NCI-H2107 (cell line): ENCODE results near the gene KATNB1.
"Not testable (repeated sequence)": the region's sequence is repeated elsewhere in the genome, so short reads cannot be mapped to it uniquely, and the experiment has no call there.

ENCODE experiments used
- DNase-seq: peaks from one replicate; lab custom pipeline; 2025; lab: John Stamatoyannopoulos, UW

KATNB1 gene

DNA sequence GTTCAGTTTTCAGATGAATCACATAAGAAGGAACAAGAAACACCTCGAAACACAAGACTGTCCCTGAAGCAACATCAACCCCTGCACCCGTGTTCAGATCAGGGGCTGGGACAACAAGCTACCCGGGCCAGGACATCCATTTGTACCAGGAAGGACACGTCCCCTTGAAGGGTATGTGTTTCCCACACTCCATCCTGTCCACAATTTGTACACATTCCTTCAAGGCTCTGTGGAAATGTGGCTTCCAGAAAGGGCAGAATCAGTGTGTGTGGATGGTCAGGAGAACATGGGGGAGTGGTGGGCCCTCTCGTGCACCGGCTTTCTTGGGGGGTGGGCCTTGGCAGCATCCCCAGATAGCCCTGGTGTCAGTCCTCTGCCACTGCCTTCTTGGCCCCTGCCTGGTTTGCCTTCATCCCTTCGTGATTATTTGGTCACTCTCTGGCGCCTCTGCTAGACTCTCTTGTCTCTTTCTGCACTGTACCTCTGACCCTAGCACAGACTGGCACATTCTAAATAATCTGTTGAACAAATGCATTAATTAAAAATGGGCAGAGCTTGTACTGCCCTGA is 56.4 kb downstream of the KATNB1 start:
- no peak for DNase-seq

DNA sequence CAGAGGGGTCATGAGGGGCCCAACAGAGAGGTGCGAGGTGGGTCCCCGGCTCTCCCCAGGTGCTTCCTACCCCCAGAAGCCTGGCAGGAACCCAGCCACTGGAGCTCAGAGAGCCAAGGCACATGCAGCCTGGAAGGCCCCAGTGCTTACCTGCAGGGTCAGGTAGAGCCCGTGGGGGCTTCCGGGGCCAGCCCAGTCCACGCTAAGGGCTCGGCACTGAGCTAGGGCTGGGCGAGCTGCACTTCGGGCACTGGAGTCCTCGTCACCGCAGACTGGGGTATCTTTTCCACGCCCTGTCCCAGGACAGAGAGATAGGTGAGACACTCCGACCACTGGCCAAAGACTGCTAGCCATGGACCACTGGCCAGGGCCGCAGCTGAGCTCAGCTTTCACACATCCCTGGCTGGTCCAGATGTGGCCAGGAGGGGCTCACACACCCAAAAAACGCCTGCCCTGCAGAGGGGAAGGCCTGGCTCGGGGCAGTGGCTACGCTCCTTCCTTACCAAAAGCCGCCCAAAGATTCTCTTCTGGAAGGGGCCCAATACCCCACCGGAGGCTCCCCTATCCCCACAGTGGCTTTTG is 59.4 kb downstream of the KATNB1 start:
- DNase-seq = no peak

DNA sequence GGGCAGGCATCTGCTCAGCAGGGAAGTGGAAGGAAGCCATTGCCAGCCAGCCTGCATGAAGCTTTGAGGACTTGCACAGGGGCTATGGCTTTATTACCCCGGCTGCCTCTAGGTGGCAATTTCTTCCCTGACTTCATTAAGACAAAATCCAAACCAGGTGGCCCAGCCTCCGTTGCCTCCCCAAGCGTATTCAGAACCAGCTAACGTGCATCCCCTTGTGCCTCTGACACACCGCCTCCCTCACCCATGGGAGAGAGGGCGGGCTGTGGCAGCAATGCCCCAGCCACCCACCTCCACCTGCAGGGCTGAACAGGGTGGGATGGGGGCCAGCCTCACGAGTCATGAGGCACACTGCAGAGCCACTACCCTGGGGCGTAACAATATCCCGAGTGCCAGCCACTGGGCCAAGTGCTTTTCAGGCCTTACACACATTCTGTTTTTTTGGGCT is 59.9 kb downstream of the KATNB1 start:
- DNase-seq = peak; percentile 81

DNA sequence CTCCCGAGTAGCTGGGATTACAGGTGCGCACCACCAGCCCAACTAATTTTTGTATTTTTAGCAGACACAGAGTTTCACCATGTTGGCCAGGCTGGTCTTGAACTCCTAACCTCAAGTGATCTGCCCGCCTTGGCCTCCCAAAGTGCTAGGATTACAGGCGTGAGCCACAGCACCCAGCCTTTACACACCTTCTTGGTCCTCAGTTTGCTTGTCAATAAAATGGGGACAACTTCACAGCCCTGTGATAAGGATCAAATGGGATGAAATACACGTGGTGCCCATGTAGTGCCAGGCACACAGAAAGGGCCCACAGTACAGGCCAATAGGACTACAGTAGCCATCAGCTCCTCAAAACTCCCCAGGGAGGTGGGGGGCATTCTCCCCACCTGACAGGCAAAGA is 60.4 kb downstream of the KATNB1 start:
- not testable (repeated sequence) for DNase-seq

DNA sequence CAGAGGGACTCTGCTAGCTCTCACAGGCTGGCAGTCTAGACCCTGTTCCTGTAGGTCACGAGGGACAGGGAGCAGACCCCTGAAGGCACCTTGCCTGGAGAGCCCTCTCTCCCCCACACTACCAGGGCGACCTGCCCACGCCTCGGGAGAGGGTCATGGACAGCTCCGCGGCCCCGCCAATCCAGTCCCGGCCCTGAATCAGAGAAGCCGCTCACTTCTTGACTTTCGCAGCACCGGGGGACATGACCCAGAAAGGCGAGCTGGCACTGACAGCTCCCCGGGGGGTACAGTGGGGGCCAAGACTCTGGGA is 61.6 kb downstream of the KATNB1 start:
- DNase-seq = no peak

DNA sequence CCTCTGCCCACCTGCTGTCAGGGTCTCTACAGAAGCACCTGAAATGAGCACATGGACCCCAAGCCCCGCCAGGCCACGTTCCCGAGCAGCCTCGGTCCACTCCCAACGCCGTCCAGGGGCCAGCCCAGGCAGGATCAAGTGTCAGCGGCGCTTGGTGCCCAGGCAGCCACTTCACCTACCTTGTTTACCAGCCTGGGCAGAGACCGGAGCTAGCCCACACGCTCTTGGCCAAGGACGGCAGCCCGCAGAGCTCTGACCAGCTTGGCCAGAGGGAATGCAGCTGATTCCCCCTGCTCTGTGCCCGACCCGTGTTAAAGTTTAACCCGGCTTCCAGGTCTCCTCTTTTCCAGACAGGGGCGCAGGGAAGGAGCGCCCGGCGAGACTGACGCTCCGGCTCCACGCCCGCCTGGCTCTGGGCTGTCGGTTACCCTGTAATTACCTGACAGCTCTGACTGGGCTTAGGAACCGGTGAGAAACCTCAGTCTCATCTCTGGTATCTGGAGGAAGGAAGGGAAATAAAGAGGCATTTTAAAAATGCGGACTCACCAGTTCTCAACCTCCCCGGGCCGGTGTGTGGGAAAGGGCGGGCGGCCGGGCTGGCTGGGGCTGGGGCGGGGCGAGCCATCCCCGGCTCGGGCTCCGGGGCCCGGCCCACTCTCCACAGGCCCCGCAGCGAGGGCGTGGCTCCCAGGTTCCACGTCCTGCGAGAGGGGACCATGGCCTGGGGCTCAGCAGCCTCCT is 62.1 kb downstream of the KATNB1 start:
- no peak for DNase-seq

DNA sequence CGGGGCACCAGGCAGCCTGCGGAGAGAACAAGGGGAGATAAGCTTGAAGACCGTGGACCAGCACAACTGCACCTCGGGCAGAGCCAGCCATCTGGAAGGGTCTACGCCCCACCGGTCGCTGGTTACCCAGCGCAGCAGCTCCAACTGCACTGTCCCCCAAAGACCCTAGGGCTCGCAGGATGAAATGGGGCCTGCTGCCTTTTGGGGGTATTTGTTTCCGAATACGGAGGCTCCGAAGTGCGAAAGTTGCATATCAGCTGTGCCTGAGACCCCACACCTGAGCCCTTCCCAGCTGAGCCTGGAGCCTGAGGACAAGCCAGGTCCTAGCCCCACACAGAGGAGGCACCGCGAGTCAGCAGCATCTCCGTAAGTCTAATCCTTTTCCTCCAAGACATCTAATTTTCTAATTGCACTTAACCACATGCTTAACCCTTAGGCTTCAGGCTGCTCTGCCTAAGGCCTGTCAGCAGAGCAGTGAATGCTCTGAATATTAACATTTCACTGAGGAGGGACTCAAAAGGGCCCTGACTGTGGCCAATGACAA is 62.8 kb downstream of the KATNB1 start:
- no peak for DNase-seq

DNA sequence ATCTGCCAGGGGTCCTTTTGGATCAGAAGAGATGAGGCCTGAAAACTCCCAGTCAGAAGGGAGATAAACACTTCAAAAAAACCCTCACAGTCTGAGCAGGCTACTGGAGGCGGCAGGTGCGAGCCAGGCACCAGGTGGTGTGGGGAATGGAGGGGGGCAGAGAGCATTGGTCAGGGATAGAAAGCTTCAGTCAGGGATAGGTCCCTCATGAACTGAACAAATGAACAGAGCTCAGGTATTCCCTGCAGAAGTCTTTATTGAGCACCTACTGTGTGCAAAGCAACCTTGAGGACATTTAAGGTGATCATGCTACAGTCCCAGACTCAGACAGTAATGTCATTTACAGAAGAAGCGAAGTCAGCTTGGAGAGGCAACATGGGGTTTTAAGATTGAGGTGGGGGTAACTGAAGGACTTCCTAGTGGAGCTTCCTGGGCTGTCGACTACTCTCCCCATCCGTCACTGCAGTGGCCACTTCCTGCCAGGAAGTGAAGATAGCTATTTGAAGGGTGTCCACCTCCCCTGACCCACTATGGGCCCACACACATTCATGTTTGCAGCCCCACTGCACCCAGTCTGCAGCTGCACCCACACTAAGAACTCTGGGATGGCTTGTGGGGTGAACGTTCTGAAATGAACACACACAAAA is 63.5 kb downstream of the KATNB1 start:
- DNase-seq = peak; percentile 50

DNA sequence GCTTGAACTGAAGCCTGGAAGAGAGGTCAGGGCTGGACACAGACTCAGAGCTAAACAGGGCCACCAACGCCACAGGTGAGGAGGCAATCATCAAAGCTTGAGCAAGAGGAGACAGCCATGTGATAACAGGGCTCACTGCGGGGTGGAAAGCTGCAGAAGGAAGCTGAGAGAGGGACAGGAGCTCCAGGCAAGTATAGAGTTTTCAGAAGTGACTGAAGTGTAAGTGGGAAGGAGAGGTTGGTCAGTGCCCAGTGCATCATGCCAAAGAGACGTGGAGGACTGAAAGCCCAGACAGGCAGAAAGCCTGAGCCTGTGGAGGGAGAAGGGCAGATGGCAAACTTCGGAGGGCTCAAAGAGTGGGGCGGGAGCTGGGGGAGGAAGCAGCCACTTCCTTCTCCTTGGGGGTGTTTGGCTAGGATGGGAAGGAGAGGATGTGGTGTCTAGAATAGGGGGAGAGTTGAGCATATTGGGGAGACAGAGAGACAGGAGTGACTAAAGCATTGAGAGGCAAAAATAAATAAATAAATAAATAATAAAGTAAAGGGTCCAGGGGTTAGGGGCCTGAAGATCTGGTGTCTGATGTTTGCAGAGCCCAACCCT is 64.1 kb downstream of the KATNB1 start:
- DNase-seq = no peak

DNA sequence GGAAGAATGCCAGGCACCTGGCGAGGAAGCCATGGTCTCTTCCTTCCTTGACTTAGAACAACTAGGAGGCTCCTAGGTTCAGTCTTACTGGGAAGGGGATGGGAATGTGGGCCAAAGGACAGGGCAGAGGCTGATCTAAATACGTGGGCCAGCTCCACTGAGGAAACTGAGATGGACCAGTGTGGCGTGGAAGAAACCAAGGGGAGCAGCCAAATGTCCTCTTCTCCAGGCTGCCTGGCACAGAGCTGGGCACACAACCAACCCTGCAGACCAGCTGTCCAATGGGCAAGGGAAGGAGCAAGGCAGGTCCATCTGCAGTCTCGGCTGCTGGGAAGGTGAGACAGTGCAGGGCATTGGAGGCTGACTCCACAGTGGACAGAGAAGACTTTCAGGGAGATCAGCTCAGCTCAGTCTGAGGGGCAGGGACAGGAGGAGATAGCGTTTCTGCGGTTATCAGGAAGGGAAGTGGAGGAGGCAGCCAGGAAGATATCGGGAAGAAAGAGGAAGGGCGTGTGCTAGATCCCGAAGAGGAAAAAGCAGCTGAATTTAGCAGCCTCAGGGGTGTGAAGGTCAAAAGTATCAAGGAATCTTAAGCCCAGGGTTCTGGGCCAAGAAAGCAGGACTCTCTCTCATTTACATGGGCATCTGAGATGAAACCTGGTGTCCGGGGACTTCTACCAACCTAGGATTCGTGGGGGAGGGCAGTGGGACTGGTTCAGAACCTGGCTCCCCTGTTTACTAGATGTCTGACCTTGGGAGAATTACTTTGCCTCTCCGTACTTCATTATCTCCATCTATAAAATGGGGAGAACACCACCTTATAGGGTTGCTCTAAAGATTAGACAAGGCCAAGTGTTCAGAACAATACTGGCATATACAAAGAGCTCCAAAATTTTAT is 64.9 kb downstream of the KATNB1 start:
- DNase-seq = no peak

DNA sequence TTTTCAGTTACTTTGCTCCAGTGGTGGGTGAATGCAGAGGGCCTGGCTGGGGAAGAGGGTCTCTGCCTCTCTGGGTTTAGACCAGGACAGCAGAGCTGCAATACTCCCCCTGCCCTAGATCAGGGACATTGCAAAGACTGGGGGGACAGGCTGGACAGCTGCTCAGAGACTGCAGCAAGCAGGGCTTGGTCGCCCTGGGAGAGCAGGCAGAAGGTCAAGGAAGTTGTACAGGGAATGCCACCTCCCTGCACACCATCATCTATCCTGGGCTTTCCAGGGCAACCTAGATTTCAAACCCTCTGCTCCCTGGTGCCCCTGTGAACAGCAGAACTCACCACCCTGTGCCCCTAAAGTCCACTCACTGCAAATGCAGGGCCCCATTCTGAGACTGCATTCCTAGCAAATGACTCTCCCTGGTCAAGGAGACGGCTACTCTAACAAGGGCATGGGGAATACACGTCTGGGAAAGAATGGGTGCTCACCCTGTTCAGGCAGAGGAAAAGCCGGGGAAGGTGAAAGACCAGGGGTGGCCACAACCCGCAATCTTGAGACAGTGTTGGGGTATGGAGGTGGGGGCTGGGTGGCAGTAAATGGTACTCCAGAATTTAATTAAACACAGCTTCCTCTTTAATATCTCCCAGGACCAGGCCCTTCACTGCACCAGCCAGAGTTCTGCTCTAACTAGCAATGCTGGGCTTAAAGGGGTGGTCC is 65.7 kb downstream of the KATNB1 start:
- DNase-seq = no peak

DNA sequence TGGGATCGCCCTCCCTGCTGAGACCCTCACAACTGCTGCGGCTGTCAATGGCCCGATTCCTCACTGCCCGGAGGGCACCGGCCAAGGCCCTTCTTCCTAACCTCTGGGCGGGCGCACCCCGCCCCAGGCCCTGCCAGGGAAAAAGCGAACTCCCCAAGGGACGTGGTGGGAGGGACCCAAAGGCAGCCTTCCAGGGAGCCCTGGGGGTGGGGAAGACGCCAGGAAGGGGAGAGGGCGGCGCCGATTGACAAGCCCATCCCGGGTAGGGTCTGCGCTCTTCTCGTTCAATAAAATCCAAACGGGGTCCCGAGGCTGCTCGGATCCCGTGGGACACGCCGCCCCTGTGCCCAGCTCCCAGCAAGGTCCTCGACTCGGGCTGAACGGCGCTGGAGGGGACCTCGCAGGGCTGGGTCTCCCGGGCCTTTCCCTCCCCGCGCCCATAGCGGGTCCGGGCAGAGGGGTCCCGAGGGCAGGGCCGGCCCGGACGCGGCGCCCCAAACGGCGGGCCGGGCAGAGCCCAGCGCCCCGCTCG is 66.3 kb downstream of the KATNB1 start:
- DNase-seq = no peak

DNA sequence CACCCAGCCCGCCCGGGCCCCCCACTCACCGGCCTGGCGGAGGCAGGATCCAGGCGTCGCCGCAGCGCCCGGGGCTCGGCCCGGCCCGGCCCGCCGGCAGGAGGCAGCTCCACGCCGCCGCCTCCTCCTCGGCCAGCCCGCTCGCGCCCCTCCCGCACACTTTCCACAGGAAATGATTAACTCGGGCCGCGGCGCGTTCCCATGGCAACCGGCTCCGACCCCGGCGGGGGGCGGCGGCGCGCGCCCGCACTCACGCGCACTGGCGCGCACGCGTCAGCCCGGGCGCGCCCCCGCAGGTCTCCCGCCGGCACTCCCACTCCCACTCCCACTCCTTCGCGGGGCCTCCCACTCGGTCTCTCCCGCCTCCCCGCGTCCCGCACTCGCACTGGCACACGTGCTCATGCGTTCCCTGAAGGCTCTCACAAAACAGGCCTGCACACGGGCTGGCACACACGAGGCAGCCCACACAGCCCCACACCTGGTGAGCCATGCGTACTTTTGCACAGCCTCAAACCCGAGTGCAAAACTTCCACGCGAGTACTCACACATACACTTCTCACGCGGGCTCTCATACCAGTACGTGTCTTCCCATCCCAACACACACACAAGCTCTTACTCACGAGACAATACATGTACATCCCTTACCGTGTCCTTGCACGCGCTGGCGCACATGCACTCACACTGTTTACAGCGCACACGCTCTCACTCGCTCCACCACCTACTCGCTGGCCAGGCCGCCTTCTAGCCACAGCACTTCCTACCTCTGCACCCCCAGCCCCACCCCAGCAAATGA is 67.0 kb downstream of the KATNB1 start, which contains the start of gene KIFC3:
TSS of gene KIFC3 (minus strand) at position 151 of the 793 bp plus-strand sequence. CDS start 4,248 bp downstream, outside the sequence.
- DNase-seq = no peak

DNA sequence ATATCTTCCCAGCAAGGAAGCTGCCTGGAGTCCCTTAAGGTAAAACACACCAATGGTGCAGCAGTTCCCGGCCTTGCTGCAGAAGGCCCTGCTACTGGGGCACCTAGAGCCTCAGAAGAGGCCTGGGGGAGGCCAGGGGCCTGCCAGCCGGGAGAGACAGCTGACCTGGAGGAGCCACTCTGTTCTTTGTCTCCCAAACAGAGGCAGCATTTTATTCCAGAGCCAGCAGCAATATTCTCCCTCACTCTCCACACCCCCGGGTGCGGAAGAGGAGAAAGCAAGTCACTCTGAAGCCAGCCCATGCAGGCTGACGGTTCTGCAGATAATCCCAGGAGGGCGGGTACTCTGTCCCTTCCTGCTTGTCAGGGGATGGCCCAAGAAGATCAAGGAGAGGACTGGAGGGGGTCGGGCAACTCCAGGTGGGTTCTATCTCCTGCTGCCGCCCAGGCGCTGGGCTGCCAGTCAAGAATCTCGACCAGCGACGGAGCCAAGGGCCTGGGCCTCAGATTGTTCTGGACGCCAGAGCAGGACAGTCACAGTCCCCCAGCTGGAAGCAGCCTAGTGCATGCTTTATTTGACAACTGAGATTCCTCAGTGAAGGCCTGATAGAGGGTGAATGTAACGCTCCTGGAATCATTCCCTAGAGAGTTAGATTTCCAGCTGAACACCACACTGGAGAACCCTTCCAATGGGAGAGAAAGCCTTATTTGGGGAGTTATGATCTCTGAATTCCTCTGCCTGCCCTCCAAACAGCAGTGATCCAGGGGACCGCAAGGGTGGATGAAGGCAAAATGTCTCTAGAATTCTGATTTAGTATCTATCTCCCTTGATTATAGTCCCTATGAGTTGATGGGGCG is 67.8 kb downstream of the KATNB1 start:
- no peak for DNase-seq

DNA sequence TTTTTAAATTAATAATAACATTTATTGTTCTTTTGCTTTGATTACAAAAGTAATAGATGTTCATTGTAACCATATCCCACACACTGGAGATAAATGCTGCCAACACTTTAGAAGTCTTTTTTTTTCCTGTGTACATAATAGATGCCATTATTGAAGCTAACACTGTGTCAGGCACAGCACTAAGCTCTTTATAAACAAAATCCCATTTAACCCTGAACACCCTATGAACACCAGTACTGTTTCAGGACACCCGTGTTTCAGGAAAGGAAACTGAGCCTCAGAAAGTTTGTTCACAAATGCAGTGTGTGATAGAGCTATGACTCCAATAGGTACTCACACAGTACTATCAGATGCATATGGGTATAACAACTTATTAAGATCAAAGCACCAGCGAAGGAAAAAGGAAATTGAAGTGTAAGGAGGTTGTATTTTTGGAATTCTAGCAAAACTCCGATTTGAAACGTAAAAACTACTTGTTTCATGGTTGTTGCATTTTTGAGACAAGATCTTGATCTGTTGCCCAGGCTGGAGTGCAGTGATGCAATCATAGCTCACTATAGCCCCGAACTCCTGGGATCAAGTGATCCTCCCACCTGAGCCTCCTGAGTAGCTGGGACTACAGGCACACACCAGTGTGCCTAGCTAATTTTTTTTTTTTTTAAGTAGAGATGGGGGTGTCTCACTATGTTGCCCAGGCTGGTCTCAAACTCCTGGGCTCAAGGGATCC is 68.7 kb downstream of the KATNB1 start:
- DNase-seq = no peak

DNA sequence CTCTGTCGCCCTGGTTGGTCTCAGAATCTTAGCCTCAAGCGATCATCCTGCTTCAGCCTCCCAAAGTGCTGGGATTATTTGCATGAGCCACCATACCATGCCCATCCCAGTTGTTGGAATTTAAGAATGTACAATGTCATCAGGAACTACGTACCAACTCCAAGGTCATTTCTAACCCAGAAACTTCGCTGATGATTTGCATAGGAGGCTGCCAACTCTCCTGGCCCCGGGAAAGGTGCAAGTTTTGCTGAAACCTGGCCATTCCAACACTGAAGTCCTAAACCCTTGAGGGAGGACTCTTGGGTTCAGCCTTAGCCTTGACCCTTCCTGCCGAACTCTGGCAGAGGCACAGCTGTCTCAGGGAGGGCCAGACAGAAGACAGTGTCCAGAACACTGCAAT is 69.6 kb downstream of the KATNB1 start:
- DNase-seq = no peak
